ENCODE measurements around the gene ST6GALNAC3. TPM values are rescaled to one million over a fixed set of nuclear protein-coding genes. Genes with fewer than 3 reads are reported as not detected.

The ST6GALNAC3 gene
- total RNA-seq, 1 donor from 2014 or later: 11.0 TPM

DNA sequence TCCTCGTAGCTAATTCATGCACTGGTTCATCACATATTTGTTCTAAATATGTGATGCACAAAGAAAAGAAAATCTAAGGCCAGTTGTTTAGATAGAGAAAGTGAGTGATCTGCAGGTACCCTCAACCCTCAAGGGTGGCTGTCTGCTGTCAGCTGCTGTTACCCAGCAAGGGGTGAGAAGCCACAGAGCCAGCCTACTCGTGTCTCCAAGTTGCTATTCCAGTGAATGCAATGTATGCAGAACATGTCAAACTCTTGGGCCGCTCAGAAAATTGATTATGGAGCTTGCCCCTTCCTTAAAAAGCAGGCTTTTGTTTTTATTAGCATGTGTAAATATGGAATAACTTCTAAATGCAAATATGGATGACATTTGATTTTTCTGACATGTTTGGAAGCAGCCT, 456.4 kb downstream of the ST6GALNAC3 start:
- Mint-ChIP-seq H3K4me1 (ENCODE audit: low read depth) (peaks cover 7% of the 10 kb centered on the region), H3K27ac (no peak overlapping the region), H3K27me3 (no peaks in the 10 kb centered on the region), H3K4me3 (ENCODE audit: low read depth) (no peak overlapping the region), H3K9me3 (ENCODE audit: low read depth) (no peaks in the 10 kb centered on the region), H3K36me3 (ENCODE audit: insufficient read depth) (no peaks in the 10 kb centered on the region)
- TF ChIP-seq, protein P1, sequence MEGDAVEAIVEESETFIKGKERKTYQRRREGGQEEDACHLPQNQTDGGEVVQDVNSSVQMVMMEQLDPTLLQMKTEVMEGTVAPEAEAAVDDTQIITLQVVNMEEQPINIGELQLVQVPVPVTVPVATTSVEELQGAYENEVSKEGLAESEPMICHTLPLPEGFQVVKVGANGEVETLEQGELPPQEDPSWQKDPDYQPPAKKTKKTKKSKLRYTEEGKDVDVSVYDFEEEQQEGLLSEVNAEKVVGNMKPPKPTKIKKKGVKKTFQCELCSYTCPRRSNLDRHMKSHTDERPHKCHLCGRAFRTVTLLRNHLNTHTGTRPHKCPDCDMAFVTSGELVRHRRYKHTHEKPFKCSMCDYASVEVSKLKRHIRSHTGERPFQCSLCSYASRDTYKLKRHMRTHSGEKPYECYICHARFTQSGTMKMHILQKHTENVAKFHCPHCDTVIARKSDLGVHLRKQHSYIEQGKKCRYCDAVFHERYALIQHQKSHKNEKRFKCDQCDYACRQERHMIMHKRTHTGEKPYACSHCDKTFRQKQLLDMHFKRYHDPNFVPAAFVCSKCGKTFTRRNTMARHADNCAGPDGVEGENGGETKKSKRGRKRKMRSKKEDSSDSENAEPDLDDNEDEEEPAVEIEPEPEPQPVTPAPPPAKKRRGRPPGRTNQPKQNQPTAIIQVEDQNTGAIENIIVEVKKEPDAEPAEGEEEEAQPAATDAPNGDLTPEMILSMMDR (IDR thresholded peaks at IDR 0.05; ENCODE audit: unreplicated experiment): no peak
- DNase-seq (ENCODE audit: low spot score, unreplicated experiment): no peak

DNA sequence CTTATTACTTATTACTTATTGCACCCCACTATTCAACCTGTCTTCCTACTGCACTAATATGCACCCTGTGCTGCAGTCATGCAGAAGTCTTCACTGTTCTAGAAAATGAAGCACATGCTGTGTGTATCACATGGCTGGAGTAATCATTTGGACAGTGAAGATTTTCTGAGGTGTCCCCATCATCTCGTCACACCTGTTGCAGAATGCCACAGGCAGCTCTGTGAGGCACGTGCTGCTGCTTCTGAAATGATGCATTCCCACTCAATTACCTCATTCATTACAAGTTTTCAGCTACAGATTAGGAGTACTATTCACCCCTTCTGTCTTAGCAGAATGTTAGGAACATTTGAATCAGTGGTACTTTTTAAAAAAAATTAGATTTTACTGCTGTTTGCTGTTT, 467.1 kb downstream of the ST6GALNAC3 start:
- Mint-ChIP-seq H3K4me3 (ENCODE audit: low read depth) (no peak overlapping the region), H3K27me3 (no peaks in the 10 kb centered on the region), H3K27ac (no peak overlapping the region), H3K4me1 (ENCODE audit: low read depth) (peaks cover 7% of the 10 kb centered on the region), H3K36me3 (ENCODE audit: insufficient read depth) (peaks cover 2% of the 10 kb centered on the region), H3K9me3 (ENCODE audit: low read depth) (peaks cover 8% of the 10 kb centered on the region)
- TF ChIP-seq, protein P1 (IDR thresholded peaks at IDR 0.05; ENCODE audit: unreplicated experiment): no peak
- DNase-seq (ENCODE audit: low spot score, unreplicated experiment): no peak

DNA sequence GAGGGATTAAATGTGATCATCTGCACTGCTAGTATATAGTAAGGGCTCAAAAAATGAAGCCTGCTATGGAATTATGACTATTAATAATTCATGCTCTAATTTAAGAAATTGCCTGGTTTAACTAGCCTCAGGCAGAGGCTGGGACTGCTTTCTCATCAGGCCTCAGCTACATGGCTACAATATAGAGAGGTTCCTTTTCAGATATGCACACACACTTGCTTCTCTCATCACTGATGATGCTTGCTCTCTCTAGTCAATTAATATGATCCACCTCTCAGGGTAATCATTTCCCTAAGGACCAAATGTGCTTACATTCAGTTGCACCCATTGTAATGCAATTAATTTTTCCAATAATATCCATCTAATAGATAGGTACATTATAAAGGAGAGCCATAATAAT, 467.8 kb downstream of the ST6GALNAC3 start:
- DNase-seq (ENCODE audit: low spot score, unreplicated experiment): no peak
- TF ChIP-seq, protein P1 (IDR thresholded peaks at IDR 0.05; ENCODE audit: unreplicated experiment): no peak
- H3K27me3 Mint-ChIP-seq: no peaks in the 10 kb centered on the region
- no peak overlapping the region for H3K4me3 Mint-ChIP-seq (ENCODE audit: low read depth)
- H3K36me3 Mint-ChIP-seq (ENCODE audit: insufficient read depth): peaks cover 2% of the 10 kb centered on the region
- peaks cover 8% of the 10 kb centered on the region for H3K9me3 Mint-ChIP-seq (ENCODE audit: low read depth)
- H3K4me1 Mint-ChIP-seq (ENCODE audit: low read depth): peaks cover 9% of the 10 kb centered on the region
- no peak overlapping the region for H3K27ac Mint-ChIP-seq

DNA sequence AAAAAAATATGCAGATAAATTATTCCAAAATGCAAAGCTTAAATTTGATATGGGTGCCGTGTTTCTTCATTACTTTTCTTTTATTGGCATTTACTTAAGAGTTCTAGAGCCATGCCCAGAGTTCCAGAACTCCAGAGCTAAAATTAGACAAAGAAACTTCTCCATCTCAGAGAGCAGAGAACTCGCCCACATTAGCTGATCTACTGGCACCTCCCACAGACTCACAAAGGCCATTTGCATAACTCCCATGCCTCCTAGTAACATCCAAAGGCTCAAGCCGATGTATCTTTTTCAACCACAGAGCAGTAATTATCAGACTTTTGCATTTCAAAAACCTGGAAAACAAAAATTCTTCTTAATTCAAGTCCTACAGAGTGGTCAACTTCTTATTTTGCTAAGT, 468.9 kb downstream of the ST6GALNAC3 start:
- Mint-ChIP-seq H3K4me1 (ENCODE audit: low read depth) (peaks cover 15% of the 10 kb centered on the region), H3K4me3 (ENCODE audit: low read depth) (no peak overlapping the region), H3K36me3 (ENCODE audit: insufficient read depth) (peaks cover 2% of the 10 kb centered on the region), H3K27ac (no peak overlapping the region), H3K27me3 (no peaks in the 10 kb centered on the region), H3K9me3 (ENCODE audit: low read depth) (peaks cover 7% of the 10 kb centered on the region)
- no peak for DNase-seq (ENCODE audit: low spot score, unreplicated experiment)
- TF ChIP-seq, protein P1 (IDR thresholded peaks at IDR 0.05; ENCODE audit: unreplicated experiment): no peak

DNA sequence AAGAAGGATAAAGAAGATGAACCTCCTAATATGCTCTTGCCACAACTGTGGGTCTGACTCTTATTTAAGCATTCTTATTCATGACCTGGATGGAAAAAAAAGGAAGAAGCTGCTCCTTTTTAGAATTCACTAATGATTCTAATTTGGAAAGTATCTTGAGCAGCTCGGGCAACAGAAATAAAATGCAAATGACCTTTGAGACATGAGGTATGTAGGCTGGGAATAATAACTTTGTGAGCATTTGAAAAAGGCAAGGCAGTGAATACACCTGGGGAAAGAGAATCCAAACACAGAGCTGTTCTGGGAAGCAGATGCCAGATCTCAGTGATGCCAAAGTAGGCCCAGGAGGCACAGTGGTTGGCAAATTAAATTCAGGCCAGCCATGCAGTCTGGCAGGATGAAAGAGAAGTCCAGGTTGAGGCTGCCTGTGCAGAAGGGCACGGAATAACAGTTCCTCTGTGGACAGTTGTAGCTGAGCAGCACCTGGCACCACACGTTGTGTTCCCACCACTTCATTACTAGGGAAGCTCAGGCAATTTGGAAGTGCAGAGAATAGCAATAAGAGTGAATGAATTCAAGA, 471.9 kb downstream of the ST6GALNAC3 start:
- TF ChIP-seq, protein P1 (IDR thresholded peaks at IDR 0.05; ENCODE audit: unreplicated experiment): no peak
- Mint-ChIP-seq H3K9me3 (ENCODE audit: low read depth) (no peaks in the 10 kb centered on the region), H3K27ac (peak overlapping the region; percentile 34), H3K27me3 (no peaks in the 10 kb centered on the region), H3K4me1 (ENCODE audit: low read depth) (peaks cover 12% of the 10 kb centered on the region), H3K4me3 (ENCODE audit: low read depth) (no peak overlapping the region), H3K36me3 (ENCODE audit: insufficient read depth) (no peaks in the 10 kb centered on the region)
- no peak for DNase-seq (ENCODE audit: low spot score, unreplicated experiment)
